Heart left ventricle (tissue), 16 donors: ENCODE measurements around the gene SEC22B. TPM values are rescaled to one million over a fixed set of nuclear protein-coding genes. Genes with fewer than 3 reads are reported as not detected.
A peak's percentile ranks its signal among the peaks of the same experiment; 100 is the strongest.
"Not testable (repeated sequence)": the region's sequence is repeated elsewhere in the genome, so short reads cannot be mapped to it uniquely, and the experiment has no call there.

Experiments used
- ATAC-seq, 4 donors: fragments of 200-7000 bp; cut with Tn5 transposase; one replicate each; pipeline ENCODE4 v1.9.1; 2020 to 2022; ENCODE audit warnings: moderate library complexity in 4 of 4, mild to moderate bottlenecking in 3 of 4, moderate number of reproducible peaks in 1 of 4
- DNase-seq, 5 donors: peaks; one replicate each; pipeline ENCODE4 v3.0.0-alpha.2; 2020
- H3K27ac ChIP-seq, 12 donors: fragments of 200-600 bp; sonication (generic) in 4 of 12; one replicate each; pipeline versions ENCODE4 v1.5.0 to v1.8.0; 2016 to 2022; ENCODE audit warnings: mild to moderate bottlenecking in 2 of 12
- H3K27me3 ChIP-seq, 9 donors: fragments of 200-600 bp; sonication (generic) in 2 of 9; one replicate each; pipeline versions ENCODE4 v1.5.1 to v1.8.0; 2016 to 2022; ENCODE audit warnings: mild to moderate bottlenecking in 3 of 9
- H3K36me3 ChIP-seq, 9 donors: fragments of 200-600 bp; sonication (generic) in 2 of 9; one replicate each; pipeline versions ENCODE4 v1.5.0 to v1.8.0; 2018 to 2022; ENCODE audit warnings: mild to moderate bottlenecking in 2 of 9
- H3K4me1 ChIP-seq, 12 donors: fragments of 200-600 bp; sonication (generic) in 4 of 12; one replicate each; pipeline versions ENCODE4 v1.5.0 to v1.8.0; 2016 to 2022; ENCODE audit warnings: mild to moderate bottlenecking in 3 of 12
- H3K4me3 ChIP-seq, 12 donors: fragments of 200-600 bp; sonication (generic) in 4 of 12; one replicate each; pipeline versions ENCODE4 v1.5.0 to v1.8.0; 2017 to 2022; ENCODE audit warnings: mild to moderate bottlenecking in 9 of 12, moderate library complexity in 4 of 12
- H3K9me3 ChIP-seq, 12 donors: fragments of 200-600 bp; sonication (generic) in 4 of 12; one replicate each; pipeline versions ENCODE4 v1.5.0 to v1.8.0; 2016 to 2022; ENCODE audit warnings: mild to moderate bottlenecking in 1 of 12
- POLR2A ChIP-seq, 2 donors: fragments of 450-650 bp; IDR thresholded peaks; one replicate each; pipeline ENCODE4 v1.6.1; 2017; ENCODE audit warnings: antibody characterized with exemption in 2 of 2, mild to moderate bottlenecking in 2 of 2, moderate library complexity in 2 of 2
- WGBS, 4 donors: extraction: QIAGEN DNeasy Blood & Tissue Kit in 2 of 4; methylation state at CpG; one replicate each; pipeline versions ENCODE4 v1.1.5 to v1.1.7; 2013 to 2018; 5-methylcytosine and 5-hydroxymethylcytosine counted together
- intact Hi-C, 10 donors: fragments of 100-400 bp; cut with DNase I; formaldehyde crosslinking; loops; one replicate each; pipeline versions ENCODE4 v1.11.1 to v1.14.2; 2022
- polyA plus RNA-seq, 2 donors: library from polyadenylated mRNA; stranded (reverse); fragments of 200-250 nt; gene quantifications; one replicate each; pipeline ENCODE4 v1.2.3, GENCODE V29; 2013
- total RNA-seq, 9 donors: library from RNA; depleted of rRNA in 2 of 9; stranded (reverse); fragments of >200 nt in 2 of 9; fragmentation: NEBNext Ultra II Directional in 3 of 9; extraction: Animal tissue kit (Norgen Biotek cat#: 25700) in 3 of 9; gene quantifications; one replicate each; pipeline versions ENCODE4 v1.1.0 to v1.2.4, GENCODE V29; 2016 to 2023
- TF ChIP-seq, protein P1 (sequence below), 12 donors: fragments of 200-600 bp; sonication (generic) in 4 of 12; IDR thresholded peaks; one replicate each; pipeline versions ENCODE4 v1.5.0 to v1.8.0; 2018 to 2022; ENCODE audit warnings: antibody characterized with exemption in 12 of 12, mild to moderate bottlenecking in 5 of 12
- donor health status: ischemic (EF 13 %, LVEDD 7.1; RV severe dilation, severe dysfunction).
- donor health status: healthy with polysubstance abuse.
- donor health status: DM: no; HTN: yes; CAD: no.
- donor health status: DM: no; HTN: no; CAD: no.
- donor health status: ischemic (EF 25% LVEDD 6.9; RV normal size, moderate dysfunction).
- donor health status: ischemic (EF 25% LVEDD 5.7; RV mildly dilated, moderate dysfunction).
- donor health status: healthy.
- donor health status: DM: yes; HTN: yes; CAD: no.
- donor health status: ischemic (EF 35%, LVEDD 5.7; RV mildly dilated, moderate dysfunction).
- donor health status: nonischemic (EF 11% LVEDD 7.7; RV severe dilation, severe dysfunction).
- donor health status: DM: yes; HTN: yes; CAD: no.
- donor health status: PGD.
- donor health status: ischemic (EF 29% LVEDD 5.4; RV normal size, mild dysfunction).
- donor health status: nonischemic (EF 23%, LVEDD 6.1; RV moderate dilation, normal function).

The SEC22B gene
- total and polyA plus RNA-seq, 11 donors, result 10.6 to 20.4 (median 15.4) TPM

DNA sequence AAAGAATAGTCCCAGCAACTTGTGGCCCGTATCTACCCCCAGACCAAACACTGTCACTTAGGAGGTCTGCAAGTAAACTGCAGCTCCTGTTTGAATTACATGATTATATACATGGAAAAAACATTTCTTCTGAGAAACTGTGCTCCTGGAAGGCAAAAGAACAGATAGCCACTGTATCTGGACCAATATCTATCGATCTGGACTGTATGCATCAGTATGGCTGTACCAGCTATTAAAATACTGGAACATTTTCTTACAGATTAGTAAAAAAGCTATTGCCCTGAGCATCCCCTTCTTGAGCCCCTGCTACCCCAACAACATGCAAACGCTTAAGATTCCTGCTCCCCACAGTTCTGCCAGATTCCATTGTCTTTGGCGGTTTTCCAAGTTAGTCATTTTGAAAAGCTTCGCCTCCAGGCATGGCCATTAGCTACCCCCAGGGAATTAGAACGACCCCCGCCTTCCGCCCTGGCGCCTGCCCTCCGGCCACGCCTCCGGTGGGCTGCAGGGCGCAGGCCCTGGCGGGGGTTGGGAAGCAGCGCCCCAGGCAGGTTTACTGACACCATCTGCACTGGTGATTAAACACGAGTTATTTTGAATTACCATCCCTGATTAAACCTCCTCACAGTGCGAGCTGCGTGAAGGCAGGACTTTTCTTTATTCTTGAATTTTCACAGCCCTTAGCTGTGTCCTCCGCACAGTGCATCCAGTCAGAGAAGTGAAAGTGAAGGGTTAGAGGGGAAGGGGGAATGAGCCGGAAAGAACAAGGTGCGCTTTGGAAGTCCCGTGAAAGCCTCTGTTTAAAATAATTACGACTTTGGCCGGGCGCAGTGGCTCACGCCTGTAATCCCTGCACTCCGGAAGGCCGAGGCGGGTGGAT, 3.7 kb upstream of the SEC22B start:
- H3K9me3 ChIP-seq, intact Hi-C loops, H3K36me3 ChIP-seq, H3K27me3 ChIP-seq: not testable (repeated sequence)
- peak overlapping the region in 10 of 12 donors; percentile 32 to 54 (median 45) for H3K4me3 ChIP-seq
- peak; percentile 22 to 44 (median 32) for DNase-seq
- H3K27ac ChIP-seq, result peak overlapping the region in 11 of 12 donors; percentile 35 to 80 (median 59)
- peak in 3 of 4 donors; percentile 59 to 76 (median 64) for ATAC-seq
- WGBS, 4 donors, result 9 to 21% (median 14%) methylated on average over 13 to 17 of the region's 29 CpGs
- H3K4me1 ChIP-seq, result peaks cover 0 to 21% (median 8%) of the 10 kb centered on the region in 12 donors

DNA sequence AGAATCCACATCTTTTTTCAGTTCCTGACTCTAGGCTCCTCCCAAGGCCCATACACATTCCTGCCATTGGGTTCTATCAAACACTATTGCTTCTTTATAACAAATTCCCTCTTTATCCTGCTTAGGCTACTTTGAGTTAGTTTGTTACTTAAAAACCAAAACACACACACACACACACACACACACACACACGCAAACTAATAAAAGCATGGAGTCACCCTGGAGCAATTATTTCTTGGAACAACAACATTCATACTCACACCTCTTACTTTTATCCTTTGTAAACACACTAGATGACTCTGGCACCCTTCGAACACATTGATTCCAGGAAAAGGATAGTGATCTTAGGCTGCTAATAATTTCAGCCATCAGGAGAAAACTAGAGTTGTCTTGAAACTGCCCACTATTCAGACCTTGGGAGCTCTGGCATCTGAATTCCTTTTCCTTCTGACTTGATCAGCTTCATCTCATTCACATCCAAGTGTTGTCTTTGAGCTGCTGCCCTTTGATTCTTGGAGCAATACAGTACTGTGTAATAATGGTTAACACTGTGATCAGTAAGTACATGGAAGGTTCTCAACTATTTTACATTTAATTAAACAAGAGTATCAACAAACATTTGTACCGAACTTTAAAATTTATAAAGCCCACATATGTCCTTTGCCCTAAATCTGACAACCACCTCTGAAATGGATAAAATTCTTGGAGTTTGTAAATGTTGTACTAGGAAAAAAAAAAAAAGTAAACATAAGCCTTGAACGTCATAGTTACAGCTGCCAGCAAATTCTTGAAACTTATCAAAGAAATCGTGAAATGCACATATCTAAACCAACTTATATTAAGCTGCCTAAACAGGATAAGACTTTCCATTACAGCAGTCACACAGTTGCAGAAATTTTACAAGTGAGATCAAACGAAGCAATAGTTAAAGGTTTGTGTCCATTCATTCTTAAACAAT, 2.8 kb upstream of the SEC22B start:
- WGBS, 4 donors, result 47 to 51% (median 49%) methylated on average over 6 of the region's 6 CpGs
- peak overlapping the region in 11 of 12 donors; percentile 35 to 80 (median 56) for H3K27ac ChIP-seq
- peaks cover 0 to 21% (median 8%) of the 10 kb centered on the region in 12 donors for H3K4me1 ChIP-seq
- H3K36me3 ChIP-seq, result no peaks in the 10 kb centered on the region
- no peak for TF ChIP-seq POLR2A (IDR thresholded peaks at IDR 0.05)
- TF ChIP-seq, protein P1, sequence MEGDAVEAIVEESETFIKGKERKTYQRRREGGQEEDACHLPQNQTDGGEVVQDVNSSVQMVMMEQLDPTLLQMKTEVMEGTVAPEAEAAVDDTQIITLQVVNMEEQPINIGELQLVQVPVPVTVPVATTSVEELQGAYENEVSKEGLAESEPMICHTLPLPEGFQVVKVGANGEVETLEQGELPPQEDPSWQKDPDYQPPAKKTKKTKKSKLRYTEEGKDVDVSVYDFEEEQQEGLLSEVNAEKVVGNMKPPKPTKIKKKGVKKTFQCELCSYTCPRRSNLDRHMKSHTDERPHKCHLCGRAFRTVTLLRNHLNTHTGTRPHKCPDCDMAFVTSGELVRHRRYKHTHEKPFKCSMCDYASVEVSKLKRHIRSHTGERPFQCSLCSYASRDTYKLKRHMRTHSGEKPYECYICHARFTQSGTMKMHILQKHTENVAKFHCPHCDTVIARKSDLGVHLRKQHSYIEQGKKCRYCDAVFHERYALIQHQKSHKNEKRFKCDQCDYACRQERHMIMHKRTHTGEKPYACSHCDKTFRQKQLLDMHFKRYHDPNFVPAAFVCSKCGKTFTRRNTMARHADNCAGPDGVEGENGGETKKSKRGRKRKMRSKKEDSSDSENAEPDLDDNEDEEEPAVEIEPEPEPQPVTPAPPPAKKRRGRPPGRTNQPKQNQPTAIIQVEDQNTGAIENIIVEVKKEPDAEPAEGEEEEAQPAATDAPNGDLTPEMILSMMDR (IDR thresholded peaks at IDR 0.05), result no peak
- no peak for DNase-seq
- H3K27me3 ChIP-seq, result no peaks in the 10 kb centered on the region
- no peaks in the 10 kb centered on the region for H3K9me3 ChIP-seq
- peak overlapping the region in 3 of 12 donors; percentile 50 to 54 (median 53) for H3K4me3 ChIP-seq
- no peak for ATAC-seq
- intact Hi-C loops, result no loop called here

DNA sequence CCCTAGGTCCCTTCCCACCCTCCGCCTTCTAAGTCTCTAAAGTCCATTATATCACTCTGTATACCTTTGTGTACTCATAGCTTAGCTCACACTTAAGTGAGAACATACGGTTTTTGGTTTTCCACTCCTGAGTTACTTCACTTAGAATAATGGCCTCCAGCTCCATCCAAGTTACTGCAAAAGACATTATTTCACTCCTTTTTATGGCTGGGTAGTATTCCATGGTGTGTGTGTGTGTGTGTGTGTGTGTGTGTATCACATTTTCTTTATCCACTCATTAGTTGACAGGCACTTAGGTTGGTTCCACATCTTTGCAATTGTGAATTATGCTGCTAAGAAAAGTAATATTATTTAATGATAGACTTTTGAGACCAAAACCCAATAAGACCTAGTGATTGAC, 1.7 kb upstream of the SEC22B start:
- WGBS, 4 donors, result 93 to 96% (median 96%) methylated on average over 2 of the region's 2 CpGs
- H3K27me3 ChIP-seq, DNase-seq, H3K9me3 ChIP-seq, intact Hi-C loops, ATAC-seq, H3K4me3 ChIP-seq, H3K36me3 ChIP-seq: not testable (repeated sequence)
- Histone ChIP-seq H3K27ac (peak overlapping the region in 1 of 12 donors; percentile 80), H3K4me1 (peaks cover 0 to 21% (median 8%) of the 10 kb centered on the region in 12 donors)

DNA sequence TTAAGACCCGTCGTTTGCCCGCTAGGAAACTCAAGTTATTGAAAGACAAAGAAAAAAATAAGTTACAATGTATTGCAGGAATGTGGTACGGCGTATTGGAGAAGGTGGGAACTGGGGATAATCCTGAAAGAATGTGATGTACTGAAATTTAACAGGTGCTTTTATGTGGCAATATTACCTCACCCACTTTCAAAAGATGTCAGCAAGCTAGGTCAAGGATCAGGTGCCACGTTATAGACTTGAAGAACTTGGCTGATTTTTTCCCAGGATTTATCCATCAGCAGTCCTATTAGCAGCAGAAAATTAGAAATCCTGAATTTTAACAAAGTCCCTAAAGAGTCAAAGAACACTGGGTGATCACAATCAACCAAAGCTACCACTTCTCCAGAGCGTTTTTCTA, 632 bp downstream of the SEC22B start:
- intact Hi-C loops, H3K9me3 ChIP-seq, H3K27me3 ChIP-seq, ATAC-seq, H3K36me3 ChIP-seq, DNase-seq: not testable (repeated sequence)
- Histone ChIP-seq H3K4me3 (peak overlapping the region; percentile 49 to 99 (median 78)), H3K27ac (peak overlapping the region; percentile 24 to 98 (median 91)), H3K4me1 (peaks cover 0 to 19% (median 7%) of the 10 kb centered on the region in 12 donors)
- WGBS, 4 donors, result 3 to 7% (median 5%) methylated on average over 7 of the region's 7 CpGs

DNA sequence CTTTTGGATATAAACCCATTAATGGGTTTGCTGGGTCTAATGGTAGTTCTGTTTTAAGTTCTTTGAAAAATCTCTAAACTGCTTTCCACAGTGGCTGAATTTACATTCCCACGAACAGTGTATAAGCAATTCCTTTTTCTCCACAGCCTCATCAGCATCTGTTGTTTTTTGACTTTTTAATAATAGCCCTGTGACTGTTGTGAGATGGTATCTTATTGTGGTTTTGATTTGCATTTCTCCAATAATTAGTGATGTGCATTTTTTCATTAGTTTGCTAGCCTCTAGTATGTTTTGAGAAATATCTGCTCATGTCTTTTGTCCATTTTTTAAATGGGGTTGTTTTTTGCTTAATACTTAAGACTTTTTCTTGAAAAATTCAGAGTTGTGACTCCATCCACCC, 11.6 kb downstream of the SEC22B start:
- 100% methylated on average over 1 of the region's 1 CpG for WGBS, 4 donors
- intact Hi-C loops, ATAC-seq: not testable (repeated sequence)

DNA sequence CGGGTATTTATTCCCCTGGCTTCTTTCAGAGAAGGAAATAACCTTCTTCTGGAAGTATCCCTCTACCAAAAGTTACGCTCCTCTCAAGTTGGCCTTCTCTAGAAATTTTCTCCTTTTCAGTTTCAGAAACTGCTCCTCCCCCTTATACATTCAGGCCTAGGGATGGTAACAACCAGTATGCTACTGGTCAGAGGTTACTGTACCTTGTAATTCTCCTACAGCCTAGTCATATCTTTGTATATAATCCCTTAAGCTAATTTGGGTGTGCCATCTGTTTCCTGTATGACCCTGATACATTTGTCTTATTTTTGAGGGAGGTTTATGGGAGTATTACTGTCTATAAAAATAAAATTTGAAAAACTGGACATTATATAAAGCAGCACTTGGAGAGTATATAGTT, 14.3 kb downstream of the SEC22B start:
- H3K4me1 ChIP-seq, H3K27me3 ChIP-seq, H3K4me3 ChIP-seq, H3K27ac ChIP-seq, intact Hi-C loops, H3K9me3 ChIP-seq, DNase-seq, ATAC-seq: not testable (repeated sequence)
- H3K36me3 ChIP-seq, result peaks cover 0 to 47% (median 0%) of the 10 kb centered on the region in 9 donors
- no CpG with 5 or more reads among the region's 2 CpGs for WGBS, 4 donors

More for the DNA sequence above, 11.6 kb downstream of the SEC22B start:
- H3K4me3 ChIP-seq, DNase-seq, H3K4me1 ChIP-seq, H3K9me3 ChIP-seq, H3K27ac ChIP-seq, H3K27me3 ChIP-seq: not testable (repeated sequence)
- H3K36me3 ChIP-seq, result peaks cover 0 to 53% (median 0%) of the 10 kb centered on the region in 9 donors

DNA sequence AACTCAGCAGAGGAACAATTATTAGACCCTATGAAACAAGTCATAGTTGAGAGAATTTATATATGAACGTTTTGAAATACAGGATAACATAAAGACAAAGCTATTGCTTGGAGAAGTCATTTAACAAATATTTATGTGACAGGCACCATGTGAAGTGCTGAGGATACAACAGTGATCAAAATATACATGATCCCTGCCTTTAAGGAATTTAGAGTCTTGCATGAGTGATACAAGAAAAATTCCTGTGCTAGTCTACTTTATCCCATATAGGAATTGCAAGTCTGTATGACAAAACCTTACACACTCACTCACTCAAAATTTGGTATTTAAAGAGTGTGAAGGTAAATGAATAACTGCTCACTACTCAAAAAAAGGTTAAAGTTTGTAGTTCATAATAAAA, 17.8 kb downstream of the SEC22B start:
- H3K27ac ChIP-seq, H3K27me3 ChIP-seq, ATAC-seq, intact Hi-C loops, H3K4me1 ChIP-seq, H3K9me3 ChIP-seq, DNase-seq, H3K4me3 ChIP-seq: not testable (repeated sequence)
- WGBS, 4 donors, result no CpG with 5 or more reads among the region's 1 CpG
- H3K36me3 ChIP-seq, result peaks cover 0 to 46% (median 0%) of the 10 kb centered on the region in 9 donors

DNA sequence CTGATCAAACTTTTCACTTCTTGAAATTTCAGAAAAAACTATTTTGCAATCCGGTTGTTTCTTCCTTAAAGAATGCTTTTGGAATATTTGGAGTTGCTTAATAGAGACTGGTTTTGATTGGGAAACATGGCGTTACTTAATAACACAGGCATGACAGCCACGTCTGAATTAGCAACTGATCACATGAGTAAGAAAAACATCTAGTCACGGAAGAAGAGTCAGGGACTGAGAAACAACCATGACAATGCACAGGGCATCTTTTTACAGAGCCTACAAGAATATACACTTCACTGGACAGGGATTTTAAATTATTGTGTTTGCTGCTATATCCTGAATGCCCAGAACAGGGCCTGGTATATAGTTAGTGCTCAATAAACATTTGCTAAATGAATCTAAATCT, 18.2 kb downstream of the SEC22B start:
- H3K36me3 ChIP-seq, result peaks cover 0 to 42% (median 0%) of the 10 kb centered on the region in 9 donors
- H3K9me3 ChIP-seq, intact Hi-C loops, H3K27ac ChIP-seq, H3K4me1 ChIP-seq, DNase-seq, H3K27me3 ChIP-seq, H3K4me3 ChIP-seq: not testable (repeated sequence)
- ATAC-seq, result peak; percentile 61 to 90 (median 85)
- WGBS, 4 donors, result 29 to 67% (median 55%) methylated on average over 1 to 2 of the region's 4 CpGs; no CpG with 5 or more reads in 1 of the 4 donors

DNA sequence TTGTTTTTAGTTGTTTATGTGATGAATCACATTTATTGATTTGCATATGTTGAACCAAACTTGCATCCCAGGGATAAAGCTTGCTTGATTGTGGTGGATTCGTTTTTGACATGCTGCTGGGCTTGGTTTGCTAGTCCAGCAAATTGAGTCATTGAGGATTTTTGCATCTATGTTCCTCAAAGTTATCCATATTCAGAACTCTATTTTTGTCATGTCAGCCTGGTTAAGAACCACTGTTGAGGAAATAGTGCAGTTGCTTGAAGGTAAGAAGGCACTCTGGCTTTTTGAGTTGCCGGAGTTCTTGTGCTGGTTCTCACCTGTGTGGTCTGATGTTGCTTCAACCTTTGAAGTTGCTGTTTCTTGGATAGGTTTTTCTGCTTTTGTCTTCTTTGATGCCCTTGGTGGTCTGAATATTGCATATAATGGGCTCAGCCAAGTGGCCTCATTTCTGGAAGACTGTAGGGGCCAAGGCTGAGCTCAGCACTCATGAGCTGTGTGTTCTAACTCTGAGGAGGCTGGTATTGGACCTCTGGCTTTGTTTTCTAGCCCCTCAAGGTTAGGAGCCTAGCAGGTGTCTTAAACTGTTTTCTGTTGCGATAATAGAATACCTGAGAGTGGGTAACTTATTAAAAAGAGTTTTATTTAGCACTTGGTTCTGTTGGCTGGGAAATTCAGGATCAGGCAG, 26.0 kb downstream of the SEC22B start:
- H3K4me1 ChIP-seq, DNase-seq, H3K36me3 ChIP-seq, H3K9me3 ChIP-seq, H3K27me3 ChIP-seq, H3K4me3 ChIP-seq, intact Hi-C loops, H3K27ac ChIP-seq: not testable (repeated sequence)
- WGBS, 4 donors, result 93 to 100% (median 100%) methylated on average over 2 of the region's 3 CpGs
- ATAC-seq, result peak in 1 of 4 donors; percentile 30
